AG09309 (cell line): Measurements from ENCODE around the gene ANKRD33B.

ENCODE experiments used
- DNase-seq: peaks from one replicate; pipeline ENCODE4 v3.0.0-alpha.2; 2010; ENCODE audit warnings: low read depth
- H3K4me3 ChIP-seq: 2 replicates; pipeline ENCODE4 v1.5.1; 2011; ENCODE audit warnings: mild to moderate bottlenecking, low read depth, low read length, moderate library complexity; ENCODE audit not compliant: control insufficient read depth
- TF ChIP-seq, protein P1 (sequence below): IDR thresholded peaks from 2 replicates; pipeline ENCODE4 v1.5.1; 2011; ENCODE audit warnings: mild to moderate bottlenecking, low read depth, low read length, inconsistent platforms; ENCODE audit not compliant: insufficient read depth, control insufficient read depth; ENCODE audit errors: missing control alignments

Gene ANKRD33B

DNA sequence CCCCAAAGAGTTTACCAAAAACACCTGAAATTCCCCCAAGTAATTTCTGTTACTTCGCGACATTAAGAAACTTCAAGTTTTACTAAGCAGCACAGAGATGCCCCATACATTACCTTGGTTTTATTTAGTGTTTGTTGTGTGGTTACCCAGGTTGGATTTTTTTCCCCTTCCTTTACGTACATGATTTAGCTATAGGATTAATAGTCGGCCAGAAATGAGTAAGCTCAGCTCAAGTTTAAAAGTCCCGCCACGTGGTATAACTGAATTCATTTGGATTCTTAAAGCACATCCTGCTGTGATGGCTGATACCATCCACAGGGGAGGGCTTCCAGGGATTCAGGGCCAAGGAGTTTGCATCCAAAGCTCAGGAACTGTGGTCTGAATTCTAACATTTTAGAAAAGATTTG lies 121.2 kb downstream of the ANKRD33B start:
- H3K4me3 ChIP-seq: no peak overlapping the region
- no peak for DNase-seq
- TF ChIP-seq, protein P1, sequence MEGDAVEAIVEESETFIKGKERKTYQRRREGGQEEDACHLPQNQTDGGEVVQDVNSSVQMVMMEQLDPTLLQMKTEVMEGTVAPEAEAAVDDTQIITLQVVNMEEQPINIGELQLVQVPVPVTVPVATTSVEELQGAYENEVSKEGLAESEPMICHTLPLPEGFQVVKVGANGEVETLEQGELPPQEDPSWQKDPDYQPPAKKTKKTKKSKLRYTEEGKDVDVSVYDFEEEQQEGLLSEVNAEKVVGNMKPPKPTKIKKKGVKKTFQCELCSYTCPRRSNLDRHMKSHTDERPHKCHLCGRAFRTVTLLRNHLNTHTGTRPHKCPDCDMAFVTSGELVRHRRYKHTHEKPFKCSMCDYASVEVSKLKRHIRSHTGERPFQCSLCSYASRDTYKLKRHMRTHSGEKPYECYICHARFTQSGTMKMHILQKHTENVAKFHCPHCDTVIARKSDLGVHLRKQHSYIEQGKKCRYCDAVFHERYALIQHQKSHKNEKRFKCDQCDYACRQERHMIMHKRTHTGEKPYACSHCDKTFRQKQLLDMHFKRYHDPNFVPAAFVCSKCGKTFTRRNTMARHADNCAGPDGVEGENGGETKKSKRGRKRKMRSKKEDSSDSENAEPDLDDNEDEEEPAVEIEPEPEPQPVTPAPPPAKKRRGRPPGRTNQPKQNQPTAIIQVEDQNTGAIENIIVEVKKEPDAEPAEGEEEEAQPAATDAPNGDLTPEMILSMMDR: no peak

DNA sequence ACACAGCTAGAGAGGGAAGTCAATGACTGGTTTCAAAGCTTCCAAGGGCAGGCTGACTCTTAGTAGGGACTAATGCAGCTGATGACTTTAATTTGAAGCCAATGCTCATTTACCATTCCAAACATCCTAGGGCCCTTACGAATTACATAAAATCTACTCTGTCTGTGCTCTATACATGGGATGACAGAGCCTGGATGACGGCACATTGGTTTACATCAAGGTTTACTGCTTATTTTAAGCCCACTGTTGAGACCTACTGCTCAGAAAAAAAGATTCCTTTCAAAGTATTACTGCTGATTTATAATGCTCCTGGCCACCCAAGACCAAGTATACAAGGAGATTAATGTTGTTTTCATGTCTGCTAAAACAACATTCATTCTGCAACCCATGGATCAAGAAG lies 123.0 kb downstream of the ANKRD33B start:
- TF ChIP-seq, protein P1: no peak
- no peak overlapping the region for H3K4me3 ChIP-seq
- no peak for DNase-seq

DNA sequence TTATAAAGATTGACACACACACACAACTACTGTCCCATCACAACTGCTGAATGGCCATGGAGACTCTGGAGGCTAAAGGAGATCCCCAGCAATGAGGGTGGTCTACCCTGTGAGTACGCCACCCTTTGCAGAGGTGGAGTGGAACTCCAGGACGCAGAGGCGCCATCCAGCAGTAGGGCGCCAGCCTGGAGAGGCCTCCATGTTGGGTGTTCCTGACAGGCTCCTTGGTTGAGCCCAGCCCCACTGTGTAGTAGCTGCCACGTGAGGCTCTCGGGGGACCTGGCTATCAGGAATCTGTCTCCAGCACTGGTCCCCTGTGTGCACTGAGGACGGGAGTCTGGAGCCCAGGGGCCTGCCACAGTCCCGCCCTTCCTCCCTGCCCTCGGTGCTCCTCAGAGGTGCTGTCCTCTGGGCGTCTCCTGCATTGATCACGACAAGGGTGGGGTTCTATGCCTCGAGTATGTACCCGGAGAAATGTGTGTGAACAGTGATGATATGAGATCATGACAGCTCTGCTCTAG lies 124.8 kb downstream of the ANKRD33B start:
- H3K4me3 ChIP-seq: no peak overlapping the region
- TF ChIP-seq, protein P1: no peak
- DNase-seq: no peak

DNA sequence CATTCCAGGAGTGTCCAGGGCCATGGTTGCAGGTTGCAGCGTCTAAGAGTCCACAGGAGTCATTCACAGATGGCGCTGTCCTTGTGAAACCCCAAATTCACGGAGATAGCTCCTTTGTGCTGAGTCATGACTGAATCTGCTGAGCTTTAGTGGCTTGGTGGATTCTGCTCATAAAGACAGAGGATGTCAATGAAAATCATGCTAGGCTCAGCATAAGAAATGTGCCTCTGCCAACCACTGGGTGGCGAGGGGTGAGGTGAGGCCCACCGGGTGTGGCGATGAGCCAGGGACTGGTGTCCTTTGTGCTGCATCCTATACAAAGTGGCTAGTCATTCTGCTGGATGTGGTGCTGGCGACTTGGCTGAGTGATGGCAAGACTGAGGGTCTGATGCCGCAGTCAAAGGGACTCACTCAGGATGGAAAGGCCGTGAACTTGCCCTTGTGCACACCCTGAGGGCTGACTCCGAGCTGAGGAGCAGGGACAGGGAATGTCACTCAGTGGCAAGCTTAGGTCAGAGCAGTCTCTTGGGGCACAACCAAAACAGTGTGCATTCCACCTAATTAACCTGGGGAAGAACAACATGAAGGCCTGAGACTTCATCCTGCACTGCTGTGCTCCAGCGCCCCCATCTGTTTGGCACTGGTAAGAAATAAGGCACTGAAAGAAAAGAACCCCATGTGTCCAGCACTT lies 125.7 kb downstream of the ANKRD33B start:
- DNase-seq: no peak
- TF ChIP-seq, protein P1: peak; percentile 26
- no peak overlapping the region for H3K4me3 ChIP-seq

DNA sequence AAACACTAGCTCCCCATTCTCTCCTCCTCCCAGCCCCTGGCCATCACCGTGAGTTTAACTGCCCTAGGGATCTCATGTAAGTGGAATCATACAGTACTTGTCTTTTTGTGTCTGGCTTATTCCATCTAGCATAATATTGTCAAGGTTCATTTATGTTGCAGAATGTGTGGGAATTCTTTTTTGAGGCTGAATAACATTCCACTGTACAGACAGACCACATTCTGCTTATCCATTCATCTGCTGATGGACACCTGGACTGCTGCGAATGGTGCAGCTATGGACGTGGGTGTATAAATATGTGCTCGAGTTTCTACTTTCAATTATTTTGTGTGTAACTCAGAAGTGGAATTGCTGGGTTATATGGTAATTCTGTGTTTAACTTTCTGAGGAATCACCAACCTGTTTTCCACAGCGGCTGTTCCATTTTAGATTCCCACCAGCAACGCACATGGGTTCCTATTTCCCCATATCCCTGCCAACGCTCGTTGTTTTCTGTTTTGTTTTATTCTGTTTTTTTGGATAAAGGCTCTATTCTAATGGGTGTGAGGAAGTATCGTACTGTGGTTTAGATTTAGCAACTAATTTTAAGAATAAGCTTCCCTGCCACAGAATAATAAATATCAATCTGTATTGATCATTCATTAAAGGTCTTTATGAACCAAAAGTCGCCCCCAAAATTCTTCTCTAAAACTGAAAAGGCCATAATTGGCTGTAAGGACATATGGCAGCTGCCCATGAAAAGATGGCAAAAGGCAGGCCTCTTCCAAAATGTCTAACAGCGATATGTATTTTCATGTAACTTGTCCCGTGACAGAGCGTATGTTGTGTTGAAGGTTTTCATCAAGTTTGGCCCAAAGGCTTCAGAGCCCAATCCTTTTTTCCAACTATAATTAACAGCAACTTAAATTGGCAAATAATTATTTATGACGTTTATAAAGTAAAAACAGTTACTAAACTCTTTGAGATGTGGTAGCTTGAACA lies 126.9 kb downstream of the ANKRD33B start:
- no peak overlapping the region for H3K4me3 ChIP-seq
- DNase-seq: no peak
- TF ChIP-seq, protein P1: no peak
